Liver (tissue), 9 donors: ENCODE measurements around the gene NKD2. TPM values are rescaled to one million over a fixed set of nuclear protein-coding genes. Genes with fewer than 3 reads are reported as not detected.

Experiments
- DNase-seq: peaks from one replicate; pipeline ENCODE4 v3.0.0-alpha.2; 2017; ENCODE audit warnings: low spot score
- H3K27ac ChIP-seq, 2 donors: one replicate each; pipeline ENCODE4 v1.7.0; 2013; ENCODE audit warnings: inconsistent platforms in 2 of 2, low read length in 2 of 2, control low read depth in 1 of 2, low read depth in 1 of 2, mild to moderate bottlenecking in 1 of 2
- H3K27me3 ChIP-seq, 4 donors: one replicate each; pipeline versions ENCODE4 v1.6.1 to v1.7.0; 2013; ENCODE audit warnings: low read length in 3 of 4, inconsistent platforms in 1 of 4, mild to moderate bottlenecking in 1 of 4, moderate library complexity in 1 of 4; ENCODE audit not compliant: control insufficient read depth in 4 of 4, insufficient read depth in 4 of 4
- H3K36me3 ChIP-seq, 4 donors: one replicate each; pipeline versions ENCODE4 v1.6.1 to v1.7.0; 2013; ENCODE audit warnings: low read length in 3 of 4, mild to moderate bottlenecking in 3 of 4, low read depth in 1 of 4, moderate library complexity in 1 of 4; ENCODE audit not compliant: control insufficient read depth in 4 of 4, insufficient read depth in 3 of 4
- H3K4me1 ChIP-seq, 4 donors: one replicate each; pipeline versions ENCODE4 v1.6.1 to v1.7.0; 2013; ENCODE audit warnings: low read length in 3 of 4, mild to moderate bottlenecking in 3 of 4, moderate library complexity in 1 of 4; ENCODE audit not compliant: control insufficient read depth in 4 of 4, insufficient read depth in 4 of 4
- H3K4me3 ChIP-seq, 3 donors: one replicate each; pipeline versions ENCODE4 v1.6.1 to v1.7.0; 2013; ENCODE audit warnings: low read length in 3 of 3, control low read depth in 1 of 3, low read depth in 1 of 3, mild to moderate bottlenecking in 1 of 3
- H3K9ac ChIP-seq, 2 donors: one replicate each; pipeline ENCODE4 v1.7.0; 2013; ENCODE audit warnings: low read length in 2 of 2, mild to moderate bottlenecking in 2 of 2, moderate library complexity in 2 of 2, control low read depth in 1 of 2, low read depth in 1 of 2
- H3K9me3 ChIP-seq, 4 donors: one replicate each; pipeline versions ENCODE4 v1.6.1 to v1.7.0; 2013; ENCODE audit warnings: low read length in 3 of 4; ENCODE audit not compliant: control insufficient read depth in 4 of 4
- FOXA2 ChIP-seq: IDR thresholded peaks from 2 replicates; pipeline ENCODE4 v1.6.1; 2016; ENCODE audit warnings: antibody characterized with exemption
- GABPA ChIP-seq, 2 donors: IDR thresholded peaks in 1 of 2; conservative IDR thresholded peaks in 1 of 2; 2 replicates each; pipeline ENCODE4 v1.6.1; 2016; ENCODE audit warnings: antibody characterized with exemption in 2 of 2, mild to moderate bottlenecking in 1 of 2, moderate library complexity in 1 of 2
- HNF4A ChIP-seq, 2 donors: conservative IDR thresholded peaks; 2 replicates each; pipeline ENCODE4 v1.6.1; 2016; ENCODE audit warnings: antibody characterized with exemption in 2 of 2, mild to moderate bottlenecking in 2 of 2
- HNF4G ChIP-seq: IDR thresholded peaks from 2 replicates; pipeline ENCODE4 v1.6.1; 2016; ENCODE audit warnings: antibody characterized with exemption
- JUND ChIP-seq, 2 donors: IDR thresholded peaks; 2 replicates each; pipeline ENCODE4 v1.6.1; 2016; ENCODE audit warnings: antibody characterized with exemption in 2 of 2
- NR2F2 ChIP-seq: IDR thresholded peaks from 2 replicates; pipeline ENCODE4 v1.6.1; 2016; ENCODE audit warnings: antibody characterized with exemption
- RAD21 ChIP-seq, 2 donors: IDR thresholded peaks; 2 replicates each; pipeline ENCODE4 v1.6.1; 2016; ENCODE audit warnings: antibody characterized with exemption in 2 of 2, mild to moderate bottlenecking in 2 of 2
- RXRA ChIP-seq, 2 donors: IDR thresholded peaks; 2 replicates each; pipeline ENCODE4 v1.6.1; 2017 to 2018; ENCODE audit warnings: antibody characterized with exemption in 2 of 2, mild to moderate bottlenecking in 1 of 2
- YY1 ChIP-seq: IDR thresholded peaks from 2 replicates; pipeline ENCODE4 v1.6.1; 2016; ENCODE audit warnings: antibody characterized with exemption, mild to moderate bottlenecking
- WGBS: extraction: QIAGEN DNeasy Blood & Tissue Kit; methylation state at CpG from one replicate; pipeline ENCODE4 v1.1.7; 2013; 5-methylcytosine and 5-hydroxymethylcytosine counted together
- polyA plus RNA-seq, 2 donors: library from polyadenylated mRNA; stranded (reverse) in 1 of 2; unstranded in 1 of 2; fragments of 200-250 nt in 1 of 2; fragments of >200 nt in 1 of 2; fragmentation: Nextera tagmentation in 1 of 2; extraction: Ambion mirVana in 1 of 2; gene quantifications; one replicate each; pipeline versions ENCODE4 v1.2.1 to v1.2.3, GENCODE V29; 2013 to 2015
- total RNA-seq, 2 donors: library from RNA; depleted of rRNA; stranded (reverse); fragments of >200 nt; gene quantifications; one replicate each; pipeline ENCODE4 v1.2.3, GENCODE V29; 2014
- TF ChIP-seq, protein P1 (sequence below): IDR thresholded peaks from 2 replicates; pipeline ENCODE4 v1.6.1; 2016; ENCODE audit warnings: antibody characterized with exemption, mild to moderate bottlenecking
- TF ChIP-seq, protein P2 (sequence below): IDR thresholded peaks from 2 replicates; pipeline ENCODE4 v1.6.1; 2016; ENCODE audit warnings: antibody characterized with exemption
- TF ChIP-seq, protein P3 (sequence below): fragments of 150-350 bp; IDR thresholded peaks from 2 replicates; pipeline ENCODE4 v1.5.1; 2017; ENCODE audit warnings: improper control_type of control experiment, low read depth, low read length; ENCODE audit not compliant: missing input control
- donor health status: healthy.
- donor health status: healthy.
- donor health status: healthy.
- donor health status: healthy.
- donor health status: healthy.

NKD2 gene
- total and polyA plus RNA-seq, 4 donors: 0.09 to 1.3 (median 0.42) TPM

- TF ChIP-seq, protein P1, sequence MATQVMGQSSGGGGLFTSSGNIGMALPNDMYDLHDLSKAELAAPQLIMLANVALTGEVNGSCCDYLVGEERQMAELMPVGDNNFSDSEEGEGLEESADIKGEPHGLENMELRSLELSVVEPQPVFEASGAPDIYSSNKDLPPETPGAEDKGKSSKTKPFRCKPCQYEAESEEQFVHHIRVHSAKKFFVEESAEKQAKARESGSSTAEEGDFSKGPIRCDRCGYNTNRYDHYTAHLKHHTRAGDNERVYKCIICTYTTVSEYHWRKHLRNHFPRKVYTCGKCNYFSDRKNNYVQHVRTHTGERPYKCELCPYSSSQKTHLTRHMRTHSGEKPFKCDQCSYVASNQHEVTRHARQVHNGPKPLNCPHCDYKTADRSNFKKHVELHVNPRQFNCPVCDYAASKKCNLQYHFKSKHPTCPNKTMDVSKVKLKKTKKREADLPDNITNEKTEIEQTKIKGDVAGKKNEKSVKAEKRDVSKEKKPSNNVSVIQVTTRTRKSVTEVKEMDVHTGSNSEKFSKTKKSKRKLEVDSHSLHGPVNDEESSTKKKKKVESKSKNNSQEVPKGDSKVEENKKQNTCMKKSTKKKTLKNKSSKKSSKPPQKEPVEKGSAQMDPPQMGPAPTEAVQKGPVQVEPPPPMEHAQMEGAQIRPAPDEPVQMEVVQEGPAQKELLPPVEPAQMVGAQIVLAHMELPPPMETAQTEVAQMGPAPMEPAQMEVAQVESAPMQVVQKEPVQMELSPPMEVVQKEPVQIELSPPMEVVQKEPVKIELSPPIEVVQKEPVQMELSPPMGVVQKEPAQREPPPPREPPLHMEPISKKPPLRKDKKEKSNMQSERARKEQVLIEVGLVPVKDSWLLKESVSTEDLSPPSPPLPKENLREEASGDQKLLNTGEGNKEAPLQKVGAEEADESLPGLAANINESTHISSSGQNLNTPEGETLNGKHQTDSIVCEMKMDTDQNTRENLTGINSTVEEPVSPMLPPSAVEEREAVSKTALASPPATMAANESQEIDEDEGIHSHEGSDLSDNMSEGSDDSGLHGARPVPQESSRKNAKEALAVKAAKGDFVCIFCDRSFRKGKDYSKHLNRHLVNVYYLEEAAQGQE: no peak
- TF ChIP-seq HNF4A (conservative IDR thresholded peaks at IDR 0.05) (no peak), RXRA (IDR thresholded peaks at IDR 0.05) (no peak)
Observed at GRCh38 chr5:1038417-1039209, 30.0 kb downstream of the NKD2 start (continued).

DNA sequence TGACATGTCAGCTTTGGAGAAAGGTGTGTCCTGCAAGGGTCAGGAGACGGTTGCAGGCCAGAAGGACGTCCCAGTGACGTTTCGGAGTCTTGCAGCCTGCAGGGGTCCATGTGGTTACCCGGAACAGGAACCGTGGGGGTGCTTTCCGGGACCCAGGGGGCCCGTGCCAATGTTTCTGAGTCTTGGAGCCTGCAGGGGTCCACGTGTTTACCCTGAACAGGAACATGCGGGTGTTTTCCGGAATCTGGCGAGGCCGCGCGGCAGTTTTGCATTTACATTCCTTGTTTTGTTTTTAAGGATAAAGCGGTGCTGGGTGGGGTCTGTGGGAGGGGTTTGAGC is 30.6 kb downstream of the NKD2 start:
- Histone ChIP-seq H3K9me3 (no peaks in the 10 kb centered on the region), H3K9ac (no peak overlapping the region), H3K36me3 (no peaks in the 10 kb centered on the region), H3K27me3 (no peaks in the 10 kb centered on the region), H3K27ac (no peak overlapping the region), H3K4me1 (no peaks in the 10 kb centered on the region), H3K4me3 (no peak overlapping the region)
- 84% methylated on average over 16 of the region's 16 CpGs for WGBS
- DNase-seq: no peak
- TF ChIP-seq GABPA (IDR thresholded peaks at IDR 0.05 in 1 of 2, conservative IDR thresholded peaks at IDR 0.05 in 1 of 2) (no peak), JUND (IDR thresholded peaks at IDR 0.05) (no peak), FOXA2 (no peak), HNF4G (no peak), NR2F2 (no peak), YY1 (no peak), RAD21 (IDR thresholded peaks at IDR 0.05) (no peak)
- TF ChIP-seq, protein P2, sequence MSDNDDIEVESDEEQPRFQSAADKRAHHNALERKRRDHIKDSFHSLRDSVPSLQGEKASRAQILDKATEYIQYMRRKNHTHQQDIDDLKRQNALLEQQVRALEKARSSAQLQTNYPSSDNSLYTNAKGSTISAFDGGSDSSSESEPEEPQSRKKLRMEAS: no peak
- TF ChIP-seq, protein P3, sequence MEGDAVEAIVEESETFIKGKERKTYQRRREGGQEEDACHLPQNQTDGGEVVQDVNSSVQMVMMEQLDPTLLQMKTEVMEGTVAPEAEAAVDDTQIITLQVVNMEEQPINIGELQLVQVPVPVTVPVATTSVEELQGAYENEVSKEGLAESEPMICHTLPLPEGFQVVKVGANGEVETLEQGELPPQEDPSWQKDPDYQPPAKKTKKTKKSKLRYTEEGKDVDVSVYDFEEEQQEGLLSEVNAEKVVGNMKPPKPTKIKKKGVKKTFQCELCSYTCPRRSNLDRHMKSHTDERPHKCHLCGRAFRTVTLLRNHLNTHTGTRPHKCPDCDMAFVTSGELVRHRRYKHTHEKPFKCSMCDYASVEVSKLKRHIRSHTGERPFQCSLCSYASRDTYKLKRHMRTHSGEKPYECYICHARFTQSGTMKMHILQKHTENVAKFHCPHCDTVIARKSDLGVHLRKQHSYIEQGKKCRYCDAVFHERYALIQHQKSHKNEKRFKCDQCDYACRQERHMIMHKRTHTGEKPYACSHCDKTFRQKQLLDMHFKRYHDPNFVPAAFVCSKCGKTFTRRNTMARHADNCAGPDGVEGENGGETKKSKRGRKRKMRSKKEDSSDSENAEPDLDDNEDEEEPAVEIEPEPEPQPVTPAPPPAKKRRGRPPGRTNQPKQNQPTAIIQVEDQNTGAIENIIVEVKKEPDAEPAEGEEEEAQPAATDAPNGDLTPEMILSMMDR: no peak

DNA sequence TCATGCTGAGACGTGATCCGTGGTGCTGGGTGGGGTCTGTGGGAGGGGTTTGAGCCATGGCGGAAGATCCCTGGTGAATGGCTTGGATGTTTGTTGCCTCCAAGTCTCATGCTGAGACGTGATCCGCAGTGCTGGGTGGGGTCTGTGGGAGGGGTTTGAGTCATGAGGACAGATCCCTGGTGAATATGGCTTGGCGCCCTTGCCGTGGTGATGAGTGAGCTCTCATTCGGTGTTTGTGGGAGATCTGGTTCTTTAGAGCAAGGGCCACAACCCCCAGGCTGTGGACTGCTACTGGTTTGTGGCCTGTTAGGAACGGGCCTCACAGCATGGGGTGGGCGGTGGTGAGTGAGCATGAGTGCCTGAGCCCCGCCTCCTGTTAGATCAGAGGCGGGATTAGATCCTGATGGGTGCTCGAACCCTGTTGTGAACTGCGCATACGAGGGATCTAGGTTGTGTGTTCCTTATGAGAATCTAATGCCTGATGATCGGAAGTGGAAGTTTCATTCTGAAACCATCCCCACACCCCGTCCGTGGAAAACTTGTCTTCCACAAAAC is 31.2 kb downstream of the NKD2 start:
- no peak for TF ChIP-seq HNF4G
- H3K9ac ChIP-seq: no peak overlapping the region
- H3K9me3 ChIP-seq: no peaks in the 10 kb centered on the region
- no peaks in the 10 kb centered on the region for H3K36me3 ChIP-seq
- 91% methylated on average over 18 of the region's 18 CpGs for WGBS
- no peaks in the 10 kb centered on the region for H3K4me1 ChIP-seq
- H3K27me3 ChIP-seq: no peaks in the 10 kb centered on the region
- no peak overlapping the region for H3K27ac ChIP-seq
- H3K4me3 ChIP-seq: no peak overlapping the region
- no peak for DNase-seq
